OCI-LY7 (cell line): ENCODE results near the gene C6orf58. TPM values are rescaled to one million over a fixed set of nuclear protein-coding genes. Genes with fewer than 3 reads are reported as not detected.

Experiments
- Bru-seq: library from RNA; stranded (reverse); fragments of 400-500 nt; gene quantifications from one replicate; lab custom pipeline; 2021; lab: Mats Ljungman, UMichigan
- BruChase-seq, 2 experiments: library from RNA; stranded (reverse); fragments of 400-500 nt; gene quantifications; one replicate each; lab custom pipeline; 2021; lab: Mats Ljungman, UMichigan
- BruUV-seq: library from RNA; stranded (reverse); fragments of 400-500 nt; replicated peaks from 2 replicates; lab custom pipeline; 2021; lab: Mats Ljungman, UMichigan
- CTCF ChIA-PET: fragments of 300-600 bp; sonication (Branson Sonifier 250); formaldehyde crosslinking; loops from one replicate; lab custom pipeline; 2022; ENCODE audit warnings: antibody characterized with exemption; ENCODE audit not compliant: unreplicated experiment; lab: Charles Lee
- POLR2A ChIA-PET: fragments of 300-600 bp; sonication (Branson Sonifier 250); formaldehyde crosslinking; loops from one replicate; lab custom pipeline; 2022; ENCODE audit warnings: antibody characterized with exemption; lab: Charles Lee
- DNase-seq: peaks from one replicate; pipeline ENCODE4 v3.0.0-alpha.2; 2015; ENCODE audit warnings: low spot score
- H2AFZ ChIP-seq: fragments of 200-600 bp; sonication (generic), shearing (Covaris generic); 2 replicates; pipeline ENCODE4 v1.6.1; 2014; ENCODE audit warnings: mild to moderate bottlenecking, antibody characterized with exemption, low read length, moderate library complexity
- H3K27ac ChIP-seq: fragments of 200-600 bp; sonication (generic); 2 replicates; pipeline ENCODE4 v1.5.1; 2014; ENCODE audit warnings: mixed run types, low read depth, mild to moderate bottlenecking, moderate library complexity, low read length, inconsistent platforms; ENCODE audit not compliant: poor library complexity, severe bottlenecking
- H3K36me3 ChIP-seq: fragments of 200-600 bp; sonication (generic); 2 replicates; pipeline ENCODE4 v1.6.1; 2014; ENCODE audit warnings: mild to moderate bottlenecking, antibody characterized with exemption, low read length, moderate library complexity, mixed read lengths; ENCODE audit not compliant: insufficient read depth
- H3K4me1 ChIP-seq: fragments of 200-600 bp; sonication (generic); 2 replicates; pipeline ENCODE4 v1.5.1; 2014; ENCODE audit warnings: mild to moderate bottlenecking, low read length; ENCODE audit not compliant: insufficient read depth, poor library complexity, severe bottlenecking
- H3K4me2 ChIP-seq: fragments of 200-600 bp; sonication (generic); 2 replicates; pipeline ENCODE4 v1.6.1; 2014; ENCODE audit warnings: mild to moderate bottlenecking, low read length
- H3K4me3 ChIP-seq: fragments of 200-600 bp; sonication (generic); 2 replicates; pipeline ENCODE4 v1.5.1; 2014; ENCODE audit warnings: mild to moderate bottlenecking, low read depth, low read length; ENCODE audit not compliant: poor library complexity, severe bottlenecking
- H3K79me2 ChIP-seq: fragments of 200-600 bp; sonication (generic); 2 replicates; pipeline ENCODE4 v1.6.1; 2016; ENCODE audit warnings: low read depth, mild to moderate bottlenecking, low read length, moderate library complexity, mixed read lengths; ENCODE audit not compliant: insufficient read depth
- H3K9me2 ChIP-seq: fragments of 200-600 bp; sonication (generic); 2 replicates; pipeline ENCODE4 v1.6.1; 2016; ENCODE audit warnings: mild to moderate bottlenecking, low read length, mixed read lengths; ENCODE audit not compliant: insufficient read depth
- H3K9me3 ChIP-seq: fragments of 200-600 bp; sonication (generic); 2 replicates; pipeline ENCODE4 v1.6.1; 2014; ENCODE audit warnings: mild to moderate bottlenecking, mixed run types, low read length, mixed read lengths
- H4K20me1 ChIP-seq: fragments of 200-600 bp; sonication (generic); 2 replicates; pipeline ENCODE4 v1.6.1; 2014; ENCODE audit warnings: mild to moderate bottlenecking, antibody characterized with exemption, low read length, moderate library complexity, mixed read lengths; ENCODE audit not compliant: insufficient read depth
- CTCF ChIP-seq: fragments of 200-600 bp; sonication (generic); conservative IDR thresholded peaks from 2 replicates; pipeline ENCODE4 v1.5.1; 2014; ENCODE audit warnings: mild to moderate bottlenecking, antibody characterized with exemption, low read length, moderate library complexity, mixed read lengths
- EZH2phosphoT487 ChIP-seq: fragments of 200-600 bp; sonication (generic); IDR thresholded peaks from 2 replicates; pipeline ENCODE4 v1.6.1; 2018; ENCODE audit warnings: low read depth, borderline replicate concordance, mild to moderate bottlenecking, mixed run types, antibody characterized with exemption, low read length, moderate library complexity, mixed read lengths
- intact Hi-C: fragments of 100-400 bp; cut with micrococcal nuclease; formaldehyde crosslinking; loops from one replicate; pipeline ENCODE4 v1.10.0; 2022; ENCODE audit not compliant: unreplicated experiment
- long read RNA-seq: library from polyadenylated mRNA; stranded (forward); transcript quantifications from one replicate; pipeline ENCODE4 v2.0.0, GENCODE V29; 2022
- total RNA-seq, 2 experiments: library from RNA; depleted of rRNA in 1 of 2; stranded (reverse); fragments of >200 nt in 1 of 2; shearing (Covaris generic) in 1 of 2; gene quantifications; 2 replicates each; pipeline ENCODE4 v1.2.3, GENCODE V29; 2014 to 2022

The C6orf58 gene
- not detected in 2 replicates for total RNA-seq (2014; rRNA removed; shearing (Covaris generic))
- total RNA-seq (2022), result not detected in 2 replicates
- Bru-seq, nascent RNA, result percentile 11 among the genes with signal in this experiment
- BruChase-seq, experiment 1, labeled RNA remaining after a 6-hour chase, result percentile 8 among the genes with signal in this experiment
- percentile 17 among the genes with signal in this experiment for BruChase-seq, experiment 2, labeled RNA remaining after a 2-hour chase
- long read RNA-seq, result 0 reads

GRCh38 chr6:127576874-127577273 is at the start of gene C6orf58:
Gene C6orf58 (plus strand): TSS chr6:127577174. CDS start chr6:127577186, 12 bp downstream.
- intact Hi-C loops, result no loop called here
- Histone ChIP-seq H3K79me2 (no peaks in the 10 kb centered on the region), H3K4me3 (no peak within 1 kb of the TSS), H3K4me1 (no peaks in the 10 kb centered on the region), H4K20me1 (no peaks in the 10 kb centered on the region), H3K27ac (no peak within 1 kb of the TSS), H3K9me2 (no peaks in the 10 kb centered on the region), H2AFZ (no peak within 1 kb of the TSS), H3K36me3 (no peaks in the 10 kb centered on the region), H3K4me2 (no peak within 1 kb of the TSS), H3K9me3 (no peaks in the 10 kb centered on the region)
- ChIA-PET CTCF (no interaction called here), POLR2A (interaction anchor here (0.6 kb wide), 1 partner anchor 75 kb away, joined by 3 read pairs; no protein-coding TSS in a partner anchor)
- no peak for TF ChIP-seq CTCF
- no peak for TF ChIP-seq EZH2phosphoT487
- DNase-seq, result no peak
- BruUV-seq, result no TSS peak

- H2AFZ ChIP-seq, result no peak overlapping the region
Observed at GRCh38 chr6:127533011-127533410, 44.0 kb upstream of the C6orf58 start.

More at GRCh38 chr6:127533011-127533410, 44.0 kb upstream of the C6orf58 start:
- Histone ChIP-seq H3K4me1 (no peaks in the 10 kb centered on the region), H3K36me3 (no peaks in the 10 kb centered on the region), H3K4me3 (no peak overlapping the region), H3K79me2 (no peaks in the 10 kb centered on the region), H3K9me2 (no peaks in the 10 kb centered on the region), H3K4me2 (no peak overlapping the region), H4K20me1 (no peaks in the 10 kb centered on the region), H3K27ac (no peak overlapping the region), H3K9me3 (no peaks in the 10 kb centered on the region)
- intact Hi-C loops, result no loop called here
- DNase-seq, result no peak
- no TSS peak for BruUV-seq
- no peak for TF ChIP-seq CTCF
- TF ChIP-seq EZH2phosphoT487, result no peak
- ChIA-PET CTCF (no interaction called here), POLR2A (no interaction called here)
